Vagina (tissue), 2 donors: ENCODE results near the gene RAB21.

Experiments
- CTCF ChIP-seq, 3 experiments: fragments of 450-650 bp in 2 of 3; fragments of 200-600 bp in 1 of 3; sonication (generic) in 1 of 3; IDR thresholded peaks; one replicate each; pipeline ENCODE4 v1.5.1; 2017 to 2019; ENCODE audit warnings: antibody characterized with exemption in 3 of 3, mild to moderate bottlenecking in 2 of 3, moderate library complexity in 2 of 3
- POLR2A ChIP-seq, 2 donors: fragments of 450-650 bp; IDR thresholded peaks; one replicate each; pipeline ENCODE4 v1.6.1; 2017; ENCODE audit warnings: antibody characterized with exemption in 2 of 2, mild to moderate bottlenecking in 2 of 2, moderate library complexity in 2 of 2
- POLR2AphosphoS5 ChIP-seq, 2 donors: sonication (generic); formaldehyde crosslinking; IDR thresholded peaks; one replicate each; pipeline ENCODE4 v1.9.0; 2017; ENCODE audit warnings: antibody characterized with exemption in 2 of 2, mild to moderate bottlenecking in 2 of 2, low read depth in 1 of 2; ENCODE audit not compliant: insufficient read depth in 1 of 2

- peak in 2 of 3 experiments; percentile 16 to 22 for TF ChIP-seq CTCF (IDR thresholded peaks at IDR 0.05)
- no peak for TF ChIP-seq POLR2A (IDR thresholded peaks at IDR 0.05)
- peak in 1 of 2 donors; percentile 23 for TF ChIP-seq POLR2AphosphoS5 (IDR thresholded peaks at IDR 0.05; ENCODE audit: insufficient read depth in 1 of 2, low read depth in 1 of 2)
These were observed 91.8 kb downstream of the RAB21 start for GRCh38 chr12:71846322-71846940.
